GM19193 (cell line): ENCODE results near the gene KIF1C.
A peak's percentile ranks its signal among the peaks of the same experiment; 100 is the strongest.

ENCODE experiments used
- POLR2A ChIP-seq: IDR thresholded peaks from 4 replicates; pipeline ENCODE4 v1.6.1; 2011; ENCODE audit not compliant: insufficient read depth, insufficient read length; ENCODE audit errors: extremely low read depth

Gene KIF1C

DNA sequence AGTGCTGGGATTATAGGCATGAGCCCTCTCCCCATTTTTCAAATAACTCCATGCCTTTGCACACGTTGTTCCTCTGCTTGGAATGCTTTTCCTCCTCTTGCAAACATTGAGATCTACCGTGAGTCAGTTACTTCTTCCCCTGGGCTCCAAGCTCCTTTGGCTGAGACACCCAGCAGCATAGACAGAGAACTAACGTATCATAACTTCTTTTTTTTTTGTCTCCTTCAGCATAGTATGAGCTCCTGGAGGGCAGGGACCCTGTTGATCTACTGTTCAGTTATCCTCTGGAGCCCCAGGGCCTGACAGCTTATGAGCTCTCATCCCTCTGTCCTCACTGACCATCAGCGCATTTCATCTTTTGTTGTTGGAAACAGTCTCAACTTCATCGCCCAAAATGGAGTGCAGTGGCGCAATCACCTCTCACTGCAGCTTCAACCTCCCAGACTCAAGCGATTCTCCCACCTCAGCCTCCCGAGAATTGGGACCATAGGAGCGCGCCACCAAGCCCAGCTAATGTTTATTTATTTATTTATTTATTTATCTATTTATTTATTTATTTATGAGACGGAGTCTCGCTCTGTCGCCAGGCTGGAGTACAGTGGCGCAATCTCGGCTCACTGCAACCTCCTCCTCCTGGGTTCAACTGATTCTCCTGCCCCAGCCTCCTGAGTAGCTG, 32.3 kb upstream of the KIF1C start:
- TF ChIP-seq POLR2A = no peak

GRCh38 chr17:4966844-4967538, 30.8 kb upstream of the KIF1C start:
- peak; percentile 50 for TF ChIP-seq POLR2A

- peak; percentile 85 for TF ChIP-seq POLR2A
Observed at GRCh38 chr17:4967539-4968485, 29.9 kb upstream of the KIF1C start, which contains the start of gene SPAG7. Gene SPAG7, minus strand, starts transcription at chr17:4967817. Its CDS starts 13 bp downstream, at chr17:4967804.

- no peak for TF ChIP-seq POLR2A
Observed at GRCh38 chr17:4968486-4969046, 29.2 kb upstream of the KIF1C start.

DNA sequence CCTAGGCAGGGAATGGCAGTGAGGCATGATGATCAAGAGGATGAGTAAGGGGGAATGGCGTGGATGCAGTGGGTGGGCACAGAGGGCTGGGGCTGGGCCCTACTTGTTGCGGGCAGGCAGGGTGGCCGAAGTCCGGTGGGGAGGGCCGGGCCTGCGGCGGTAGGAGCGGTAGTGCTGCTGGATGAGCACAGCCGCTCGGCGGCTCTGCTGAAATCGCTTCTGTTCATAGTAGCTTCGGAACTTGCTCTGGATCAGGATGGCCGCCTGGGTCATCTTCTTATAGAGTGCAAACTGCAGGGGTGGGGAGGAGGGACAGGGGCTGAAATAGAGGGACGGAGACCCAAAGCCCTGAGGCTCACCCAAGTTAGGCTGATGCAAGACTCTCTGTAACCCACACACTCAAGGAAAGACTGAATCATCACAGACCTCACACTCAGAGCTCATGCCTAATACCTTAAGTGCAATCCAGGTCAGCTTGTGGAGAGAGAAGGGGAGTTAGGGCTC, 28.7 kb upstream of the KIF1C start:
- TF ChIP-seq POLR2A = no peak

- TF ChIP-seq POLR2A = no peak
Observed at GRCh38 chr17:4969551-4970173, 28.1 kb upstream of the KIF1C start.

DNA sequence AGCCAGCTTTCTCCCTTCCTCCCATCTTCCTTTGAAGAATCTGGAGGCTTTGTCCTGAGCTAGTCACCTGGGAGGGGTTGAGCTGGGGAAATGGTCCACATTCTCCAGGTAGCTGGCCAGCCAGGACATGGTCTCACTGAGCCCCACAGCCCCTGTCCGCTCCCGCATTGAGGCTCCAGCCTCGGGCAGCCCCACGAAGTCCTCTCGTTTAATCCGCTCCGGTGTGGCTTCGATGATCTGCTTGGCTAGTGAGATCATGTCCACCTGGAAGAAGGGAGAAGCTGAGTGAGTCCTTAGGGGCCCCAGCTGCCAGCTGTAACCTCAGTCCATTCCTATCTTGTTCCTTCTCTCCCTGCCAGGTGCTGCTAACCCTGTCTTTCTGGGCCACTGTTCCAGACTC, 27.5 kb upstream of the KIF1C start:
- TF ChIP-seq POLR2A = no peak

GRCh38 chr17:4971826-4972225, 25.9 kb upstream of the KIF1C start:
- no peak for TF ChIP-seq POLR2A

DNA sequence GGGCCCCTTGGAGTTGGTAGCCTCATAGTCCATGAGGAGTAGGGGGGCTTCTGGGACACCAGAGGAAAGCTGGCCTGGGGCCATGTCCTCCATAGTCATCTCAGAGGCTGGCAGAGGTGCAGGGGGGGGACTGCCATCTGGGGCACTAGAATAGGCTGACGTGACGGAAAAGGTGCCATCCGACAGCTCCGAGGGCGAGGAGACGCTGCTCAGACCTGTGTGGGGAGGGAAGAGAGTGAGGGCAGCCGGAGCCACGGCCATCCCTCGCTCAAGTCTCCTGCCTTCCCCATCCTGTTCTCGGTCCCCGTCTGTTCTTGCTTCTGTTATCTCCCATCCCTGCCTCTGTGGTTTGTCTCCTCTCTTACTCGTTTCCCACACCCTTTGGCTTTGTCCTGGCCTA, 25.4 kb upstream of the KIF1C start:
- no peak for TF ChIP-seq POLR2A

- no peak for TF ChIP-seq POLR2A
Observed at GRCh38 chr17:4972752-4973151, 25.0 kb upstream of the KIF1C start.

DNA sequence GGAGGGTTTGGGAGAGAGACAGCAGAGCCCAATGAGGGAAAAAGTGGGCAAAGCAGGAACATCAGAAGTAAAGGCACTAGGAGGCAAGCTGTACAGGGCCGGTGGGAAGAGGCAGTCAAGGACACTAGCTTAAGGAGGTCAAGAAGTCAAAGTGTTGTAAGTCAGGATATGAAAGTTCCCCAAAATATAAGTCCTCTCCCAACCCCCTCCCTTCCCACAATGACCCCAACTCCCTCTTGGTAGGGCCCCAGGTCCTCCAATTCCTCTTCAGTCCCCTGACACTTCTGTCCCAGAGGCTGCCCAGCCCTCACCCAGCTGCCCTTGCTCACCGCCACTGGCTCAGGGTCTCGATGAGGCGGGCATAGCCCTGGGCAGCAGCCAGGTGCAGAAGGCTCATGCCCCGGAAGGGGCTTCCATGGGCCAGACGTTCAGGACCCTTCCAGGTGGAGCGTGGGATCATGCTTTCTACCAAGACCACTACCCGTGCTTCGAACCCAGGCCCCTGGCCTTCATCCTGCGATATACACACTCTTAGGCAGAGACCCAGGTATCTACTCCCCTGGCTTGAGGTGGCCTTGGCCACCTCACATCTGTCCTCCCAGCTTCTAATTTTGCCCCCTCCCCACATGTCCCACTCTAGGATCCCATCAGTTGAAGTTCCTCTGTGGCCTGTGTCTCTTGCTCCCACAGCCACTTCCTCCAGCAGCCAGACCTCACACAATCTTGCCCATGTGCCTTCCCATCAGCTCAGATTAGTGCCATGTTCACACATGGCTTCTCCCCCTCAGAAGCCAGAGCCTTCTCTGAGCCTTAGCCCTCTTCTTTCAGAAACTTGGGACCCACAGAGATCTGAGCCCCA, 24.3 kb upstream of the KIF1C start:
- no peak for TF ChIP-seq POLR2A

- no peak for TF ChIP-seq POLR2A
Observed at GRCh38 chr17:4974115-4974670, 23.6 kb upstream of the KIF1C start.

GRCh38 chr17:4978726-4979125, 19.0 kb upstream of the KIF1C start:
- no peak for TF ChIP-seq POLR2A
